Brain microvascular endothelial cell (primary cell): ENCODE data around the gene FGFBP1.

Experiments used
- DNase-seq: peaks from one replicate; pipeline ENCODE4 v3.0.0-alpha.2; 2020
- H3K27ac ChIP-seq: fragments of 250-450 bp; sonication (Bioruptor Pico); 2 replicates; pipeline ENCODE4 v1.5.1; 2020; ENCODE audit warnings: mild to moderate bottlenecking, moderate library complexity
- H3K27me3 ChIP-seq: fragments of 250-450 bp; sonication (Bioruptor Pico); replicated peaks from 2 replicates; pipeline ENCODE4 v1.5.1; 2020; ENCODE audit warnings: mild to moderate bottlenecking
- H3K36me3 ChIP-seq: fragments of 250-450 bp; sonication (Bioruptor Pico); replicated peaks from 2 replicates; pipeline ENCODE4 v1.5.1; 2020; ENCODE audit warnings: mild to moderate bottlenecking
- H3K4me3 ChIP-seq: 2 replicates; pipeline ENCODE4 v1.5.1; 2011; ENCODE audit warnings: low read depth, mild to moderate bottlenecking, control low read depth, low read length, moderate library complexity
- in situ Hi-C: cut with HindIII; loops from 2 replicates; pipeline ENCODE4 v1.10.0; 2017; ENCODE audit warnings: low sequenced_read_pairs, low pct_ligation_motif_present
- TF ChIP-seq, protein P1 (sequence below): IDR thresholded peaks from 2 replicates; pipeline ENCODE4 v1.5.1; 2011; ENCODE audit warnings: low read depth, mild to moderate bottlenecking, moderate library complexity, low read length, control low read depth, inconsistent platforms; ENCODE audit errors: missing control alignments

FGFBP1 gene

GRCh38 chr4:15944895-15945294 is 6.4 kb upstream of the FGFBP1 start:
- H3K27ac ChIP-seq: no peak overlapping the region
- no peaks in the 10 kb centered on the region for H3K27me3 ChIP-seq
- no peaks in the 10 kb centered on the region for H3K36me3 ChIP-seq
- no peak for DNase-seq
- H3K4me3 ChIP-seq: no peak overlapping the region
- TF ChIP-seq, protein P1, sequence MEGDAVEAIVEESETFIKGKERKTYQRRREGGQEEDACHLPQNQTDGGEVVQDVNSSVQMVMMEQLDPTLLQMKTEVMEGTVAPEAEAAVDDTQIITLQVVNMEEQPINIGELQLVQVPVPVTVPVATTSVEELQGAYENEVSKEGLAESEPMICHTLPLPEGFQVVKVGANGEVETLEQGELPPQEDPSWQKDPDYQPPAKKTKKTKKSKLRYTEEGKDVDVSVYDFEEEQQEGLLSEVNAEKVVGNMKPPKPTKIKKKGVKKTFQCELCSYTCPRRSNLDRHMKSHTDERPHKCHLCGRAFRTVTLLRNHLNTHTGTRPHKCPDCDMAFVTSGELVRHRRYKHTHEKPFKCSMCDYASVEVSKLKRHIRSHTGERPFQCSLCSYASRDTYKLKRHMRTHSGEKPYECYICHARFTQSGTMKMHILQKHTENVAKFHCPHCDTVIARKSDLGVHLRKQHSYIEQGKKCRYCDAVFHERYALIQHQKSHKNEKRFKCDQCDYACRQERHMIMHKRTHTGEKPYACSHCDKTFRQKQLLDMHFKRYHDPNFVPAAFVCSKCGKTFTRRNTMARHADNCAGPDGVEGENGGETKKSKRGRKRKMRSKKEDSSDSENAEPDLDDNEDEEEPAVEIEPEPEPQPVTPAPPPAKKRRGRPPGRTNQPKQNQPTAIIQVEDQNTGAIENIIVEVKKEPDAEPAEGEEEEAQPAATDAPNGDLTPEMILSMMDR: no peak
- in situ Hi-C loops: no loop called here

DNA sequence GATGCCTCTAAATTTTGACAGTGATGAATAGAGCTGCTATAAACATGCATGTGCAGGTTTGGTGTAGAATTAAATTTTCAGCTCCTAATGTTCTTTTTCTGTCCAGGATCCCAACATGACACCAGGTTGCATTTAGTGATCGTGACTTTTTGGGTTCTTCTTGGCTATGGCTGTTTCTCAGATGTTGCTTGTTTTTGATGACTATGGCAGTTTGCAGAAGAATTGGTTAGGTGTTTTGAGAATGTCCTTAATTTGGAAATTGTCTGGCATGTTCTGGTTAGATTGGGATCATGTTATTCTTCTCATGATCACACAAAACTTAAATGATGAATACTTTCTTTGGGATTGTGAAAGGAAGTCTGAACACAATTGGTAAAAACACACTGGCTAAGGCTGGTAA is 3.7 kb upstream of the FGFBP1 start:
- in situ Hi-C loops: no loop called here
- TF ChIP-seq, protein P1: no peak
- Histone ChIP-seq H3K27ac (no peak overlapping the region), H3K36me3 (no peaks in the 10 kb centered on the region), H3K4me3 (no peak overlapping the region), H3K27me3 (no peaks in the 10 kb centered on the region)
- DNase-seq: no peak

GRCh38 chr4:15938182-15938581 is 358 bp downstream of the FGFBP1 start:
- in situ Hi-C loops: no loop called here
- TF ChIP-seq, protein P1: no peak
- no peaks in the 10 kb centered on the region for H3K27me3 ChIP-seq
- H3K27ac ChIP-seq: no peak overlapping the region
- no peak for DNase-seq
- H3K36me3 ChIP-seq: no peaks in the 10 kb centered on the region
- H3K4me3 ChIP-seq: no peak overlapping the region

DNA sequence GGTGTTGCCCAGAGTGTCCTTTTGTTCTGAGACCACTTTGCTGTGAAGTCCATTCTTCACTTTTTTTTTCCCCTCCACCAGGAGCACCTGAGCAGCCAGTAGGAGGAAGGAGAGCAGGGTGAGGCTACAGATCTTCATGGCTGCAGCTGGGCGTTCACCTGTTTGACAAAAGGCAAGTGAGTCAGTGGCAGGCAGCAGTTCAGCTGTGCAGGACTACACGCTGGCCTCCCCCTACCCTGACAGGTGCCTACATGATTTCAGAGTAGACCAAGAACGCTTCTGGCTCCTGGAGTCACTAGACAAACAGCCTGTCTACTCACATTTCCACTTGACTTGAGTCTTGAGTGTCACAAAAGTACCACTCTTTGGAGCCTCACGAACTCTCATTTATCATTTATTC is 2.0 kb downstream of the FGFBP1 start:
- DNase-seq: no peak
- in situ Hi-C loops: no loop called here
- Histone ChIP-seq H3K4me3 (no peak overlapping the region), H3K27me3 (no peaks in the 10 kb centered on the region), H3K27ac (no peak overlapping the region), H3K36me3 (no peaks in the 10 kb centered on the region)
- TF ChIP-seq, protein P1: no peak

DNA sequence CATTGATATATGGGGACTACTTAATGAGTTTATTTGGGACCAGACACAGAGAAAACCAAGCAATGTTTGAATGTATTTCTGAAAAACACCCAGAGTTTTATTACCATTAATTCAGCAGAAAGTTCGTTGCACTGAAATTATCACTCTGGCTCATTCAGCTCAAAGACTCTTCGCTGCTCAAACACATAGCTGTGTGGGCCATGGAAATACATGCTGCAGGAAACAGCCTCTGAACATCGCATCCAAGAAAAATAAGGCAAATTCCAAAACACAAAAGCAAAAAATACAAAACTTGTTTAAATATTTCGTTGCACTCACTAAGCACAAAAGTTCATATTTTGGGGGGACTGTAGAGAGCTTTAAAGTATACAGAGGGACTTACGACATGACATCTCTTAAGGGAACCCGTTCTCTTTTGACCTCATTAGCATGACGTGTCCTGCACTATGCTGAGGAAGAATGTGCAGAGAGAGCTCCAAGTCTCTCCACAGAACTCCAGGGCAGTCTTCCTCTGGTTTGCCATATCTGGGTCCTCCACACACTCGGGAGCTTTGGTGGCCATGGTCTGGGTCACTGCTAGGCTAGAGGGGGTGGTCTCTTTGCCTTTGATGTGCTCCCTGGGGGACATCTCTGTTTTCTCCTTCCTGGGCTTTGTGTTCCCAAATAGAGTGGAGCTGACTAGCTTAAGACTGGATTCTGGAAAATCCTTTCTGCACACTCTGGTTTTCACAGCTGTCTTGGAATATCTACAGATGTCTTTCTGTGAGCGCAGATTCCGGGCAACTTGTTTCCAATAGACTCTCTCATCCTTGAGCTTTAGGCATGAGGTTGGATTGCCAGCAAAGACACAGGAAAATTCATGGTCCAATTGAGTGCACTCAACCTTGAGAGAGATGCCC is 2.8 kb downstream of the FGFBP1 start:
- in situ Hi-C loops: no loop called here
- DNase-seq: peak; percentile 24
- H3K4me3 ChIP-seq: no peak overlapping the region

More for the DNA sequence above, 2.8 kb downstream of the FGFBP1 start:
- Histone ChIP-seq H3K27ac (no peak overlapping the region), H3K36me3 (no peaks in the 10 kb centered on the region), H3K27me3 (no peaks in the 10 kb centered on the region)
- TF ChIP-seq, protein P1: no peak
